EH (cell line): ENCODE measurements around the gene CFDP1.
A peak's percentile ranks its signal among the peaks of the same experiment; 100 is the strongest.

ENCODE experiments used
- DNase-seq: peaks from one replicate; pipeline ENCODE4 v3.0.0-alpha.2; 2015; ENCODE audit warnings: low read depth

The CFDP1 gene

DNA sequence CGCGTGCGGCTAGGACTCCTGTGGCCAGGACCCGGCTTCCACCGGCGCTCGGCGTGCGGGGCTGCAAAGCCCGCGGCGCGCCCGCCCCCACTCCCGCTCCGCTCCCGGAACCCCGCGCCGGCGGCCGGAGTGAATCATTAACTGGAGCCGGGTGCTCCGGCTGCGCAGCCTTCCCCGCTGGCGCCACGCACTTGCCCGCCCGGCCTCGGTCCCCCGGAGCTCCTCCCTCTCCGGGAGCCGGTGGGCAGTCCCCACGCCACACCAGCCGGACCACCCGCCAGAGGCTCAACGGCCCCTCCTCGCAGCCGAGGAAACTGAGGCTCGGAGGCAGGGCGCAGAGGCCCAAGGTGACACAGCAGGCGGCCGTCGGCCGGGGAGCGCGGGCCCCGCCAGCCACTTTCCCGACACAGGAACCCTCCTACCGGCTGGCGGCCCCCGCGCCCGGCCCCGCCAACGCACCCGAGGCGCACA lies 182.5 kb downstream of the CFDP1 start:
- DNase-seq, result no peak

DNA sequence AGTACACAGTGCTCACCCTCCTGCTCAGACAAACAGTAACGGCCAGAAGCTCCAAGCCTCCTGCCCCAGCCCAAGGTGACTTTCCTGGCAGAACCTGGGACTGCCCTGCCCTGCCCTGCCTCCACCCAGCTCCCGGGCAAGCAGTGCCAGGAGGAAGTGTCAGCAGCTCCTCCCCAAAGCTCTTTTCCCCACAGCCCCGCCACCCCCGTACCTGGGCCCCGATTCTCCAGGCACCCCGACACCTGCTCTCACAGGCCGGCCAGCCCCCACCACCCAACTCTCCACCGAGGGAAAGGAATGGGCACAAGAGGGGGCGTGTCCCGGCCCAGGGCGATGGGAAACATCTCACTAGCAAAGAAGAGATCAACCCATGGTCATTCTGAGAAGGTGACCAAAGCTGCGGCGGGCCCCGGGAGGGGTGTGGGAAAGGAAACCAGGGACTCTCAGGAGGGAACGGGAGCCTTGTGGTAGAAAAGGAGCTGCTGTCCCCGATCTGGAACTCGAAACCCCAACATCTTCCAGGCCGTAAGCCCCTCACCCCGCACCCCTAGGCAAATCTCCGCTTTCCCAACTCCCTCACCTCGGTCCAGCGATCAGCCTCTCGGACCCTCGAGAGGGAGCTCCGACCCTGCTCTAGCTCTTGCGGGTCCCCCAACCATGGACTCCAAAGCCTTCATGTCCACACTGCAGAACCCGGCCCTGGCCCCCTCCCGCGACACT lies 183.1 kb downstream of the CFDP1 start:
- peak; percentile 49 for DNase-seq

DNA sequence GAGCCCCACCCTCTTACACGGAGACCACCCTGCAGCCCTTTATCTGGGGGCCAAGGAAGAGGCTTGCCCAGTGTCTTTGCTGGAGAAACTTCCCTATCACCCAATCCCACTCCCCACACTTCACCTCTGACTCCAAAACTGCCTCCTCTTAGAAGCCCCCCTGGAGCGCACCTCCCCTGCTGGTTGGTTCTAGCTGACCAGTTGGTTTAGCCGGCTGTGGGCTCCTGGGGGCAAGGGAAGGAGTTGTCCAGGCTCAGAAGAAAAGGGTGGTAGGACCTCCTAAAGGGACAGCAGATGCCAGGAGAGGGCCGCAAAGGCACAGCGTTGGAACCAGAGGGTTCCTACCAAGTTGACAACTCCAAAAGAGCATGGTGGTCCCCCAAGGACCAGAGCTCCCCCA lies 183.9 kb downstream of the CFDP1 start:
- DNase-seq, result no peak

DNA sequence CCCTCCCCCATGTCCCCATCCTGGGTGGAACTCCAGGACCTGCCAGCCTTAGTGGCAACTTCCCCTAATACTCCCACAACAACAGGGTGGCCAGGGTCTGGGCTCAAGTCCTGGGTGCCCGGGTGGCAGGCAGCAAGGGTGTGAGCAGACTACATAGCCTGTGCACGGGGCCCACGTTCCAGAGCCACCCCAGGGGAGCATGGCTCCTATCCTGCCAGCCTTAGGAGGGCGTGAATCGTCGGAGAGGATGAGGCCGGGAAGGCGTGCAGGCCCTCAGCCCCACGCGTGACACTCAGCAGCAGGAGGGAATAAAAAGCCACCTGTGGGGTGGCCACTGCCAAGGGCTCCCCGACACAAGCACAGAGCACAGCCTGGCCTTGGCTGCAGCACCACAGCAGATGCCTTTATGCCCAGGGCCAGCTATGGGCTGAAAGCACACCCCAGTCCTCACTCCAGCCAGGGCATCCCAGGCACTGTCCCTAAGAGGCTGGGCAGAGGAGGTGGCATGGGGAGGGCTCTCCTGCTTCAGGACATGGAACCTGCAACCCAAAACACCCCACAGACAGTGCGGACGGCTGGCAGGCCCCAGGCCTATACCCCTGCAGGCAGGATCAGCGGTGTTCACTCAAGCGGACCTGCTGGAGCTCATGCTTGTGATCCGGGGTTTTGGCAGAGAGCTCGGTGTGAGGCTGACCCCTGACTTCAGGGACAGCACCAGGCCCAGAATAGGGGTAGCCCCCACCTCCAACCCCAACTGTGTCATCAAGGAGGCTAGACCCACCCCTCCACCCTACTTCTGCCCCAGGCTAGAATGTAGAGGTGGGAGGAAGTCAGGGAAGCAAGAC lies 184.5 kb downstream of the CFDP1 start:
- DNase-seq, result no peak

DNA sequence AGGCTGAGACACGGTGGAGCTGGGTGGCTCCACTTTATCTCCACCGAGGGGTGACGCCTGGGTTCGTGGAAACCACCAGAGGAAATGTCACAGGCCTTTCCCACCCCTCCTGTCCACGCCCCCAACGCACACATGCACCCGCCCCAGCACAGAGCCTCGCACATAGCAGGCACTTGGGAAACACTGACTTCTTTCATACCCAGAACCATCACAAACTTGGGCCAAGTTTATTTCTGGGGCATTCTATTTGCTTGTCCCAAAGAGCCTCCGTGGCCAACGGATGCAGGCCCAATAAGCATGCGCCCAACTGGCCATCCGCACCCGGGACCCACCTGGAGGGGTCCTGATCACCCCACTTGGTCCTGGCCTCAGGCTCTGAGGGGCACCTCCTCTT lies 185.2 kb downstream of the CFDP1 start:
- DNase-seq, result no peak

DNA sequence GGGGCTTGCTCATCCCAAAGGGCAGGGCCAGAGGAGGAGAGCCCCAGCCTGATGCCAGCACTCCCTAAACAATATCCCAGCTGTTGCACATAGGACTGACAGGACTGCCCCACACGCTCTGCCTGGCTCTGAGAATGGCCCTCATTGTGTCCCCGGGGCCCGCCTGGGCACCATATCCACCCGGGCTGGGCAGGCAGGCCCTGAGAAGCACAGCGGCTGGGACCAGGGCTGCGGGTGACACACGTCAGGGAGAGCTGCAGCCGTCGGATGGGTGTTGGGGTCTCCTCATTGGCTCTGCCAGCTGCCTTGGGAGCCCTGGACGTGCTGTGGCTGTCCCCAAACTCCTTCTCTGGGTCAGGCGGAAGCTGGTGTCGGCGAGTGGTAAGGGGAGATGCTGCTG lies 186.1 kb downstream of the CFDP1 start:
- no peak for DNase-seq

DNA sequence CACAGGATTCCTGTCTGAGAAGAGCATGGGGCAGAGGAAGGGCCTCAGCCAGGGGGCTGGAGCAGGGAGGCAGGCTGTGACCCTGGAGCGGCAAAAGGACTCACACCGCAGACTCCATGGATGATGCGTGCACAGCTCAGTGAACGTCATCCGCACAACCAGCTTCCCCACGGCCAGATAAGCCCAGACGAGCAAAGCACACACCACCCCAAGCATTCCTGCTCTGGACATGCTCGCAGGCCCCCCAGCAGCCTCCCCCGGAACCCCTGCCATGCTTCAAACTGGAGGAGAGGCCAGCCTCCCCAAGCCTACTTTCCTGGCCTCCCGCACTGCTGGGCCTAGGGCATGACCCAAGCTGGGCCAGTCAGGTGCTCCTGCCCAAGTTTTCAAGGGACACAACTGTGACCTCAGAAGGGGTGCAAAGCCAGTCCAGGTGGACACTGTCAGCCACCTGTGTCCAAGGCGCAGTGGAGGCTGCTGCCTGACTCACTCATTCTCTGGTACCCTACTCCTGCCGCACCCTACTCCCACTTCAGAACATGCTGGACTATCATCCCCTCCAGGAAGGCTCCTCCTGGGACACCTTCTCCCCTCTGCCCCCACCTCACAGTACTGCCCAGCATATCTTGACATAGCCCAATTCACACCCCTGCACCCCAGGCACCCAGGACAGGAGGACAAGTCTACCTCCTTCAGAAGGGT lies 186.6 kb downstream of the CFDP1 start:
- DNase-seq, result peak; percentile 51

DNA sequence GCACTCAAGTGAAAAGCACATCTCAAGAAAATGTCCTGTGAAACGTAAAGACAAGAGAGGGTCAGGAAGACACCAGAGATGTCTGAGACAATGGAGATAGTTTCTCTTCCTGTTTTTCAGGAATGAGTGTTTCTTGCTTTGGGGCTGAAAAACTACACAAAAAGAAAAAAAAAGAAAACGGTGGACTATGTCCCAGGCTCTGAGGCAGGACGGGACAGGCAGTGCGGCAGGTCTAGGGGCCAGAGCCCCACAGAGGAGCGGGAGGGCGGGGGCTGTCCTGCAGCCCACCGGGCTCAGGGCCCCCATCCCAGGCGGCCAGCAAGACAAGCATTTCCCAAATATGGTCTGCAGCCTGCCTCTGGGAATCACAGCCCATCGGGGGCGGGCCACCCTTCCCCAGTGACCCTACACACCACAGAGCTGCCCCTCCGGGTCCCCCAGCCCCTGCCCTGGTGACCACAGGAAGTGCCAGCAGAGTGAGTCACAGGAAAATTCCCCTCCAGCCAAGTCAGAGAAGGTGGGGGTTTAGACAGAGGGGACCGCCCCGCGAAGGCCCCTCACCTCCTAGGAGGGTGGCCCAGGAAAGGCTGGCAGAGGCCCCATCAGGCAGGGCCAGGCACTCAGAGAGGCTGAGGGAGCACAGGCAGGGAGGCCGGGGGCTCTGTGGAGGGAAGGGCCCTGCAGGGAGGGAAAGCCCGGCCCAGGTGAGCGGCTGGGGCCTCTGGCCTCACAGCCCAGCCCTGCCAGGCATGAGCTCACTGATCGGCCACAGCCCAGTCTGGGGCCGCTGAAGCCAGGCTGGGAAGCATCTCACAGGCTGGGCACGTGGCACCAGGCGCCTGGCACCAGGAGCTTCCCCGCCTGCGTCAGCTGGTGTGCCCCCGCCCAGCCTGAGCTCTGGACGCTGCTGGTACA lies 188.2 kb downstream of the CFDP1 start:
- DNase-seq, result peak; percentile 99

DNA sequence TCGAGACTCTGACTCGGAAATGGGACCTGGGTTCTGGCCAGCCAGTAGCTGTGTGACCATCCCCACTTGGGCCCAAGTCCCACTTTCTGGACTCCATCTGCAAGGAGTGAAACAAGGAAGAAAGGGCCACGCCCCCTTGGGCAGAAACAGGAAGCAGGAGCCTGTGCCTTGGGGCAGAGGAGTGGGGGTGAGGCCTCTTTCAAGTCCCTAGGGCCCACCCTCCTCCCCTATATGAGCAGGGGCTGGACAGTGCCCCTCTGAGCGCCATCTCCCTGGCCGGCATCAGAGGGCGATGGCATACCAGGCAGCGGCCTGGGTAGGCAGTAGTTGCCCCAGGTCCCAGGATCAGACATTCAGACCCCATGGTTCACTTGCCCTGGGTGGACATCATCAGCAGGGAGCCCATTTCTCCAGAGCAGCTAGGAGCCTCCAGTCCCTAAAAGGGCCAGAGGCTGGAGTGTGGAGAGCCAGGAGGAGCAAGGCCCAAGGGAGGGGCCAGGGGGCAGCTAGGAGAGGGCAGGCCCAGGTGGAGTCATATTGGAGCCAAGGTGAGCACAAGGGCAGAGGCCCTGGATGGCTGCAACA lies 189.0 kb downstream of the CFDP1 start:
- peak; percentile 93 for DNase-seq
